CD4-positive, CD25-positive, alpha-beta regulatory T cell (primary cell): ENCODE results near the gene OPA1. TPM values are rescaled to one million over a fixed set of nuclear protein-coding genes. Genes with fewer than 3 reads are reported as not detected.

Experiments
- ATAC-seq, 2 donors: fragments of 150-1000 bp; cut with Tn5 transposase; one replicate each; pipeline ENCODE4 v1.10.0; 2021; ENCODE audit warnings: low read depth in 2 of 2, moderate number of reproducible peaks in 2 of 2, moderate library complexity in 1 of 2
- DNase-seq, 3 donors: peaks; one replicate each; pipeline versions ENCODE4 v3.0.0 to v3.0.0-alpha.2; 2012 to 2022; ENCODE audit warnings: mixed read lengths in 1 of 3
- H3K27ac ChIP-seq: one replicate; pipeline ENCODE4 v1.7.0; 2013; ENCODE audit warnings: mild to moderate bottlenecking, low read length; ENCODE audit not compliant: insufficient read depth, poor library complexity, severe bottlenecking
- H3K27me3 ChIP-seq: one replicate; pipeline ENCODE4 v1.7.0; 2013; ENCODE audit warnings: low read length; ENCODE audit not compliant: control insufficient read depth, insufficient read depth
- H3K36me3 ChIP-seq: one replicate; pipeline ENCODE4 v1.7.0; 2013; ENCODE audit warnings: mild to moderate bottlenecking, low read length, moderate library complexity; ENCODE audit not compliant: control insufficient read depth, insufficient read depth
- H3K4me1 ChIP-seq: 2 replicates; pipeline ENCODE4 v1.7.0; 2013; ENCODE audit warnings: mild to moderate bottlenecking, low read length; ENCODE audit not compliant: insufficient read depth, control insufficient read depth, poor library complexity, severe bottlenecking
- H3K4me3 ChIP-seq: one replicate; pipeline ENCODE4 v1.7.0; 2013; ENCODE audit warnings: low read depth, mild to moderate bottlenecking, low read length, moderate library complexity
- H3K9me3 ChIP-seq, 2 experiments: 1 replicate in 1 of 2; 2 replicates in 1 of 2; pipeline ENCODE4 v1.7.0; 2013; ENCODE audit warnings: low read length in 2 of 2, mild to moderate bottlenecking in 1 of 2, moderate library complexity in 1 of 2; ENCODE audit not compliant: control insufficient read depth in 2 of 2
- H3K27ac Mint-ChIP-seq, 3 donors: one replicate each; pipeline ENCODE4 v1.8.0; 2020 to 2022; ENCODE audit warnings: mild to moderate bottlenecking in 3 of 3, mixed read lengths in 3 of 3, moderate library complexity in 2 of 3
- H3K27me3 Mint-ChIP-seq: one replicate; pipeline ENCODE4 v1.8.0; 2022; ENCODE audit warnings: mild to moderate bottlenecking, mixed read lengths
- H3K36me3 Mint-ChIP-seq: one replicate; pipeline ENCODE4 v1.8.0; 2020; ENCODE audit warnings: mixed read lengths
- H3K4me1 Mint-ChIP-seq, 4 donors: one replicate each; pipeline ENCODE4 v1.8.0; 2020 to 2022; ENCODE audit warnings: mixed read lengths in 4 of 4, mild to moderate bottlenecking in 1 of 4
- H3K4me3 Mint-ChIP-seq, 4 donors: one replicate each; pipeline ENCODE4 v1.8.0; 2020 to 2022; ENCODE audit warnings: mild to moderate bottlenecking in 4 of 4, mixed read lengths in 4 of 4, moderate library complexity in 3 of 4
- H3K9me3 Mint-ChIP-seq, 7 donors: one replicate each; pipeline ENCODE4 v1.8.0; 2020 to 2022; ENCODE audit warnings: mixed read lengths in 7 of 7, mild to moderate bottlenecking in 3 of 7, moderate library complexity in 2 of 7
- polyA plus RNA-seq, 4 donors: library from polyadenylated mRNA; unstranded; fragments of 300-500 nt; fragmentation: Illumina TruSeq; gene quantifications; one replicate each; pipeline ENCODE4 v1.2.3, GENCODE V29; 2021
- total RNA-seq: library from RNA; stranded (reverse); gene quantifications from one replicate; pipeline ENCODE4 v1.2.3, GENCODE V29; 2022

OPA1 gene
- total and polyA plus RNA-seq, 5 donors from 2014 or later = 20.3 to 57.4 (median 22.9) TPM

- H3K9me3 Mint-ChIP-seq = no peaks in the 10 kb centered on the region
- H3K4me1 Mint-ChIP-seq = peaks cover 0 to 11% (median 7%) of the 10 kb centered on the region in 4 donors
- H3K27ac Mint-ChIP-seq = no peak overlapping the region
- no peaks in the 10 kb centered on the region for H3K27me3 Mint-ChIP-seq
- H3K4me1 ChIP-seq = no peaks in the 10 kb centered on the region
- no peaks in the 10 kb centered on the region for H3K9me3 ChIP-seq
- DNase-seq = no peak
- no peak overlapping the region for H3K4me3 Mint-ChIP-seq
- ATAC-seq = no peak
- no peak overlapping the region for H3K4me3 ChIP-seq
- H3K36me3 ChIP-seq = peaks cover 32% of the 10 kb centered on the region
- peaks cover 44% of the 10 kb centered on the region for H3K36me3 Mint-ChIP-seq
- no peak overlapping the region for H3K27ac ChIP-seq
- H3K27me3 ChIP-seq = no peaks in the 10 kb centered on the region
Measured at GRCh38 chr3:193673845-193674244, 80.8 kb downstream of the OPA1 start.

- Histone ChIP-seq H3K4me3 (no peak overlapping the region), H3K4me1 (no peaks in the 10 kb centered on the region), H3K36me3 (peaks cover 27% of the 10 kb centered on the region), H3K9me3 (no peaks in the 10 kb centered on the region), H3K27ac (no peak overlapping the region), H3K27me3 (no peaks in the 10 kb centered on the region)
- H3K27me3 Mint-ChIP-seq = no peaks in the 10 kb centered on the region
- DNase-seq (no peak), ATAC-seq (no peak)
- no peak overlapping the region for H3K4me3 Mint-ChIP-seq
- H3K27ac Mint-ChIP-seq = no peak overlapping the region
- H3K36me3 Mint-ChIP-seq = peaks cover 38% of the 10 kb centered on the region
- H3K4me1 Mint-ChIP-seq = peaks cover 0 to 12% (median 7%) of the 10 kb centered on the region in 4 donors
- no peaks in the 10 kb centered on the region for H3K9me3 Mint-ChIP-seq
Measured at GRCh38 chr3:193674714-193675113, 81.7 kb downstream of the OPA1 start.

- Mint-ChIP-seq H3K4me1 (peaks cover 0 to 14% (median 9%) of the 10 kb centered on the region in 4 donors), H3K9me3 (no peaks in the 10 kb centered on the region), H3K4me3 (no peak overlapping the region), H3K36me3 (peaks cover 40% of the 10 kb centered on the region), H3K27me3 (no peaks in the 10 kb centered on the region), H3K27ac (peak overlapping the region in 1 of 3 donors; percentile 9)
- Histone ChIP-seq H3K36me3 (peaks cover 16% of the 10 kb centered on the region), H3K27ac (no peak overlapping the region), H3K4me3 (no peak overlapping the region), H3K9me3 (no peaks in the 10 kb centered on the region), H3K27me3 (no peaks in the 10 kb centered on the region), H3K4me1 (no peaks in the 10 kb centered on the region)
- ATAC-seq (no peak), DNase-seq (no peak)
Measured at GRCh38 chr3:193677734-193678133, 84.7 kb downstream of the OPA1 start.

GRCh38 chr3:193680220-193680619, 87.2 kb downstream of the OPA1 start:
- no peaks in the 10 kb centered on the region for H3K9me3 Mint-ChIP-seq
- DNase-seq (no peak), ATAC-seq (no peak)
- H3K27me3 Mint-ChIP-seq = no peaks in the 10 kb centered on the region
- H3K36me3 Mint-ChIP-seq = peaks cover 37% of the 10 kb centered on the region
- Histone ChIP-seq H3K9me3 (no peaks in the 10 kb centered on the region), H3K27me3 (no peaks in the 10 kb centered on the region), H3K36me3 (peaks cover 7% of the 10 kb centered on the region), H3K4me1 (no peaks in the 10 kb centered on the region), H3K27ac (no peak overlapping the region), H3K4me3 (no peak overlapping the region)
- H3K27ac Mint-ChIP-seq = no peak overlapping the region
- no peak overlapping the region for H3K4me3 Mint-ChIP-seq
- H3K4me1 Mint-ChIP-seq = peaks cover 0 to 16% (median 7%) of the 10 kb centered on the region in 4 donors

GRCh38 chr3:193681631-193682030, 88.6 kb downstream of the OPA1 start:
- Mint-ChIP-seq H3K36me3 (peaks cover 24% of the 10 kb centered on the region), H3K27me3 (no peaks in the 10 kb centered on the region)
- no peak for ATAC-seq

GRCh38 chr3:193686665-193687483, 93.9 kb downstream of the OPA1 start:
- Histone ChIP-seq H3K4me1 (no peaks in the 10 kb centered on the region), H3K36me3 (no peaks in the 10 kb centered on the region), H3K27me3 (no peaks in the 10 kb centered on the region), H3K9me3 (no peaks in the 10 kb centered on the region), H3K4me3 (no peak overlapping the region), H3K27ac (no peak overlapping the region)
- no peaks in the 10 kb centered on the region for H3K9me3 Mint-ChIP-seq
- ATAC-seq (no peak), DNase-seq (no peak)
- peak overlapping the region in 1 of 3 donors; percentile 57 for H3K27ac Mint-ChIP-seq
- H3K4me1 Mint-ChIP-seq = peaks cover 0 to 9% (median 2%) of the 10 kb centered on the region in 4 donors
- no peaks in the 10 kb centered on the region for H3K27me3 Mint-ChIP-seq
- H3K4me3 Mint-ChIP-seq = no peak overlapping the region
- H3K36me3 Mint-ChIP-seq = peaks cover 10% of the 10 kb centered on the region

More at GRCh38 chr3:193681631-193682030, 88.6 kb downstream of the OPA1 start:
- Histone ChIP-seq H3K4me3 (no peak overlapping the region), H3K4me1 (no peaks in the 10 kb centered on the region), H3K27ac (no peak overlapping the region), H3K36me3 (peaks cover 5% of the 10 kb centered on the region), H3K9me3 (no peaks in the 10 kb centered on the region), H3K27me3 (no peaks in the 10 kb centered on the region)
- H3K27ac Mint-ChIP-seq = no peak overlapping the region
- H3K4me1 Mint-ChIP-seq = peaks cover 0 to 16% (median 4%) of the 10 kb centered on the region in 4 donors
- no peak overlapping the region for H3K4me3 Mint-ChIP-seq
- H3K9me3 Mint-ChIP-seq = no peaks in the 10 kb centered on the region
- DNase-seq = no peak

GRCh38 chr3:193688834-193689714, 96.1 kb downstream of the OPA1 start:
- no peak overlapping the region for H3K27ac ChIP-seq
- no peak for ATAC-seq

More at GRCh38 chr3:193688834-193689714, 96.1 kb downstream of the OPA1 start:
- no peaks in the 10 kb centered on the region for H3K4me1 ChIP-seq
- peaks cover 7% of the 10 kb centered on the region for H3K36me3 Mint-ChIP-seq
- no peak overlapping the region for H3K4me3 ChIP-seq
- H3K27me3 Mint-ChIP-seq = no peaks in the 10 kb centered on the region
- DNase-seq = no peak
- no peak overlapping the region for H3K4me3 Mint-ChIP-seq
- H3K9me3 Mint-ChIP-seq = no peaks in the 10 kb centered on the region
- H3K4me1 Mint-ChIP-seq = peaks cover 0 to 5% (median 2%) of the 10 kb centered on the region in 4 donors
- H3K9me3 ChIP-seq = no peaks in the 10 kb centered on the region
- no peaks in the 10 kb centered on the region for H3K27me3 ChIP-seq
- H3K27ac Mint-ChIP-seq = no peak overlapping the region
- H3K36me3 ChIP-seq = peaks cover 13% of the 10 kb centered on the region
